ENCODE results near the gene ARHGAP10.
"Not testable (repeated sequence)": the region's sequence is repeated elsewhere in the genome, so short reads cannot be mapped to it uniquely, and the experiment has no call there.

The ARHGAP10 gene

GRCh38 chr4:147901388-147901787 is 169.5 kb downstream of the ARHGAP10 start:
- DNase-seq (ENCODE audit: low read depth), result no peak

- DNase-seq (ENCODE audit: low read depth), result no peak
These were observed 170.0 kb downstream of the ARHGAP10 start for GRCh38 chr4:147901916-147902315.

- DNase-seq (ENCODE audit: low read depth), result no peak
These were observed 177.3 kb downstream of the ARHGAP10 start for GRCh38 chr4:147909225-147909624.

GRCh38 chr4:147910315-147910714 is 178.4 kb downstream of the ARHGAP10 start:
- no peak for DNase-seq (ENCODE audit: low read depth)

GRCh38 chr4:147912106-147912505 is 180.2 kb downstream of the ARHGAP10 start:
- not testable (repeated sequence) for DNase-seq (ENCODE audit: low read depth)

- DNase-seq (ENCODE audit: low read depth), result no peak
These were observed 181.2 kb downstream of the ARHGAP10 start for GRCh38 chr4:147913137-147913536.

- no peak for DNase-seq (ENCODE audit: low read depth)
These were observed 184.5 kb downstream of the ARHGAP10 start for GRCh38 chr4:147916351-147916750.

- DNase-seq (ENCODE audit: low read depth), result no peak
These were observed 191.5 kb downstream of the ARHGAP10 start for GRCh38 chr4:147923381-147923780.

GRCh38 chr4:147923854-147924253 is 192.0 kb downstream of the ARHGAP10 start:
- DNase-seq (ENCODE audit: low read depth), result no peak

- no peak for DNase-seq (ENCODE audit: low read depth)
These were observed 192.9 kb downstream of the ARHGAP10 start for GRCh38 chr4:147924604-147925412.

- DNase-seq (ENCODE audit: low read depth), result no peak
These were observed 195.7 kb downstream of the ARHGAP10 start for GRCh38 chr4:147927377-147928137.

GRCh38 chr4:147928400-147928799 is 196.5 kb downstream of the ARHGAP10 start:
- DNase-seq (ENCODE audit: low read depth), result no peak

- DNase-seq (ENCODE audit: low read depth), result no peak
These were observed 197.9 kb downstream of the ARHGAP10 start for GRCh38 chr4:147929746-147930145.

GRCh38 chr4:147933316-147933715 is 201.4 kb downstream of the ARHGAP10 start:
- DNase-seq (ENCODE audit: low read depth), result no peak

GRCh38 chr4:147933779-147934178 is 201.9 kb downstream of the ARHGAP10 start:
- no peak for DNase-seq (ENCODE audit: low read depth)

GRCh38 chr4:147938496-147938895 is 206.6 kb downstream of the ARHGAP10 start:
- no peak for DNase-seq (ENCODE audit: low read depth)

- no peak for DNase-seq (ENCODE audit: low read depth)
These were observed 208.3 kb downstream of the ARHGAP10 start for GRCh38 chr4:147940171-147940570.

- no peak for DNase-seq (ENCODE audit: low read depth)
These were observed 209.5 kb downstream of the ARHGAP10 start for GRCh38 chr4:147941373-147941772.

GRCh38 chr4:147942729-147943128 is 210.8 kb downstream of the ARHGAP10 start:
- DNase-seq (ENCODE audit: low read depth), result no peak

GRCh38 chr4:147943159-147943638 is 211.3 kb downstream of the ARHGAP10 start:
- no peak for DNase-seq (ENCODE audit: low read depth)

GRCh38 chr4:147944249-147944648 is 212.4 kb downstream of the ARHGAP10 start:
- DNase-seq (ENCODE audit: low read depth), result no peak

GRCh38 chr4:147944670-147945260 is 212.9 kb downstream of the ARHGAP10 start:
- no peak for DNase-seq (ENCODE audit: low read depth)

- no peak for DNase-seq (ENCODE audit: low read depth)
These were observed 216.4 kb downstream of the ARHGAP10 start for GRCh38 chr4:147948336-147948735.
